ENCODE data around the gene ZIC2.

- no peak for TF ChIP-seq EZH2phosphoT487 (IDR thresholded peaks at IDR 0.05; ENCODE audit: insufficient read depth, low read depth)
- no peak for TF ChIP-seq EZH2 (IDR thresholded peaks at IDR 0.05; ENCODE audit: insufficient read depth, poor library complexity, severe bottlenecking)
Observed at GRCh38 chr13:100035936-100036335, 54.4 kb downstream of the ZIC2 start.
